ENCODE measurements around the gene PPM1E. TPM values are rescaled to one million over a fixed set of nuclear protein-coding genes. Genes with fewer than 3 reads are reported as not detected.

The PPM1E gene
- total RNA-seq, 4 donors from 2014 or later, result under 0.01 to 0.23 TPM; not detected in 2

- Histone ChIP-seq H3K36me3 (no peaks in the 10 kb centered on the region), H3K4me3 (no peak overlapping the region), H3K4me1 (no peaks in the 10 kb centered on the region), H3K9me3 (peaks cover 0 to 9% (median 0%) of the 10 kb centered on the region in 3 donors), H3K27ac (no peak overlapping the region), H3K27me3 (no peaks in the 10 kb centered on the region)
- DNase-seq, result no peak
- intact Hi-C loops (cut with DNase I), result no loop called here
- TF ChIP-seq CTCF (IDR thresholded peaks at IDR 0.05) (no peak), POLR2A (IDR thresholded peaks at IDR 0.05) (no peak)
- 86 to 88% methylated on average over 5 of the region's 5 CpGs for WGBS, 2 donors
Observed at GRCh38 chr17:58899191-58899590, 143.5 kb downstream of the PPM1E start.

- no peaks in the 10 kb centered on the region for H3K4me1 ChIP-seq
- 56 to 79% methylated on average over 1 of the region's 1 CpG for WGBS, 2 donors
- H3K9me3 ChIP-seq, result no peaks in the 10 kb centered on the region
- TF ChIP-seq POLR2A (IDR thresholded peaks at IDR 0.05), result no peak
- TF ChIP-seq CTCF (IDR thresholded peaks at IDR 0.05), result no peak
- no peaks in the 10 kb centered on the region for H3K27me3 ChIP-seq
- no peaks in the 10 kb centered on the region for H3K36me3 ChIP-seq
- H3K4me3 ChIP-seq, result no peak overlapping the region
- DNase-seq, result no peak
- H3K27ac ChIP-seq, result no peak overlapping the region
- intact Hi-C loops (cut with DNase I), result no loop called here
Observed at GRCh38 chr17:58902322-58902721, 146.7 kb downstream of the PPM1E start.

- peaks cover 0 to 22% (median 11%) of the 10 kb centered on the region in 3 donors for H3K9me3 ChIP-seq
- no peak overlapping the region for H3K4me3 ChIP-seq
- no peak overlapping the region for H3K27ac ChIP-seq
- intact Hi-C loops (cut with DNase I), result no loop called here
- TF ChIP-seq POLR2A (IDR thresholded peaks at IDR 0.05), result no peak
- no peak for TF ChIP-seq CTCF (IDR thresholded peaks at IDR 0.05)
- no peak for DNase-seq
- H3K36me3 ChIP-seq, result no peaks in the 10 kb centered on the region
- WGBS, 2 donors, result 76 to 83% methylated on average over 7 to 8 of the region's 8 CpGs
- no peaks in the 10 kb centered on the region for H3K4me1 ChIP-seq
- no peaks in the 10 kb centered on the region for H3K27me3 ChIP-seq
Observed at GRCh38 chr17:58911741-58912343, 156.2 kb downstream of the PPM1E start.

DNA sequence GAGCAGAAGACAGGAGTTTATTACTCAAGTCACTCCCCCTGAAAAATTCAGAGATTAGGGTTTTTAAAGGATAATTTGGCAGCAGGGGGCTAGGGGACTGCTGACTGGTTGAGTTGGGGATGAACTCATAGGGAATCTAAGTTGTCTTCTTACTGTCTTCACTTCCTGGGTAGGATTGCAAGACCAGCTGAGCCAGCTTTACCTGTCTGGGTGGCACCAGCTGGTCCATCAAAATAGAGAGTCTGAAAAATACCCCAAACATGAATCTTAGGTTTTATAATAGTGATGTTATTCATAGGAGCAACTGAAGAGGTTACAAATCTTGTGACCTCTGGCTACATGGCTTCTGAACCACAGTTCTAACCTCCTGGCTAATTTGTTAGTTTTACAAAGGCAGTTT is 157.9 kb downstream of the PPM1E start:
- Histone ChIP-seq H3K36me3 (no peaks in the 10 kb centered on the region), H3K4me1 (no peaks in the 10 kb centered on the region), H3K9me3 (peaks cover 0 to 22% (median 11%) of the 10 kb centered on the region in 3 donors), H3K27ac (no peak overlapping the region), H3K27me3 (no peaks in the 10 kb centered on the region), H3K4me3 (no peak overlapping the region)
- intact Hi-C loops (cut with DNase I), result no loop called here
- TF ChIP-seq CTCF (IDR thresholded peaks at IDR 0.05) (no peak), POLR2A (IDR thresholded peaks at IDR 0.05) (no peak)
- DNase-seq, result no peak

DNA sequence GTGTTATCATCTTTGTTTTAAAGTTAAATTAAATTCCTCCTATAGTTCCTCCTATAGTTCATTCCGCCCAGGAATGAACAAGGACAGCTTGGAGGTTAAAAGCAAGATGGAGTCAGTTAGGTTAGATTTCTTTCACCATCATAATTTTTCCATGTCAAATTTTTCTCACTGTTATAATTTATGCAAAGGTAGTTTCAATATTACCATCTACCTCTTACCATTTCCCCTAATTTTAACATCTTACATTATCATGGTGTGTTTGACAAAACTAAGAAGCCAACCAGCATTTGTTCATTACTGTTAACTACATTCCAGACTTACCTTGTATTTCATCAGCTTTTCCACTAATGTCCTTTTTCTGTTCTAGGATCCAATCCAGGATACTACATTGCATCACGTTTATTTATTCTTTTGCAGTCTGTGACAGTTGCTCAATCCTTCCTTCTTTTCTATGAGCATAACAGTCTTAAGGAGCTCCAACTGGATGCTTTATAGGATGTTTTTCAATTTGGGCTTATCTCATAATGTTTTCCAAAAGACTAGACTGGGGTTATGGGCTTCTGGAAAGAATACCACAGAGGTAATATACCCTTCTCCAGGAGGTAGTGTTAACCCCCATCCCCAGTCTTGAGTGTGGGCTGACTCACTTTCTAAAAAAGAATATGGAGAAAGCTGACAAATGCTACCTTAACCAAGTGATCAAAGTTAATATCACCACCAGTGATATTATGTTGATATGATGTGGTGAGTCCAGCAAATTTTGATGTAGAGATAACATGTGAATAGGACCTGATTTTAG is 158.5 kb downstream of the PPM1E start:
- no peaks in the 10 kb centered on the region for H3K4me1 ChIP-seq
- TF ChIP-seq POLR2A (IDR thresholded peaks at IDR 0.05) (no peak), CTCF (IDR thresholded peaks at IDR 0.05) (no peak)
- H3K27me3 ChIP-seq, result no peaks in the 10 kb centered on the region
- DNase-seq, result no peak
- H3K36me3 ChIP-seq, result no peaks in the 10 kb centered on the region
- H3K27ac ChIP-seq, result no peak overlapping the region
- H3K4me3 ChIP-seq, result no peak overlapping the region
- peaks cover 0 to 22% (median 11%) of the 10 kb centered on the region in 3 donors for H3K9me3 ChIP-seq
- intact Hi-C loops (cut with DNase I), result no loop called here
- 51 to 60% methylated on average over 2 of the region's 2 CpGs for WGBS, 2 donors

All from esophagus squamous epithelium (tissue), 5 donors.